Epithelial cell of proximal tubule (primary cell): ENCODE measurements around the gene ZSCAN16. TPM values are rescaled to one million over a fixed set of nuclear protein-coding genes. Genes with fewer than 3 reads are reported as not detected.
"Not testable (repeated sequence)": the region's sequence is repeated elsewhere in the genome, so short reads cannot be mapped to it uniquely, and the experiment has no call there.

Experiments used
- DNase-seq: peaks from one replicate; pipeline ENCODE4 v3.0.0-alpha.2; 2011; ENCODE audit warnings: low read depth
- H3K4me3 ChIP-seq: 2 replicates; pipeline ENCODE4 v1.5.1; 2011; ENCODE audit warnings: low read depth, mild to moderate bottlenecking, low read length
- total RNA-seq: library from RNA; depleted of rRNA; stranded (reverse); fragments of >200 nt; gene quantifications from 2 replicates; pipeline ENCODE4 v1.2.3, GENCODE V29; 2015
- TF ChIP-seq, protein P1 (sequence below): conservative IDR thresholded peaks from 2 replicates; pipeline ENCODE4 v1.5.1; 2012; ENCODE audit warnings: low read depth, mild to moderate bottlenecking, low read length

Gene ZSCAN16
- 6.7 and 7.4 TPM in 2 replicates for total RNA-seq

DNA sequence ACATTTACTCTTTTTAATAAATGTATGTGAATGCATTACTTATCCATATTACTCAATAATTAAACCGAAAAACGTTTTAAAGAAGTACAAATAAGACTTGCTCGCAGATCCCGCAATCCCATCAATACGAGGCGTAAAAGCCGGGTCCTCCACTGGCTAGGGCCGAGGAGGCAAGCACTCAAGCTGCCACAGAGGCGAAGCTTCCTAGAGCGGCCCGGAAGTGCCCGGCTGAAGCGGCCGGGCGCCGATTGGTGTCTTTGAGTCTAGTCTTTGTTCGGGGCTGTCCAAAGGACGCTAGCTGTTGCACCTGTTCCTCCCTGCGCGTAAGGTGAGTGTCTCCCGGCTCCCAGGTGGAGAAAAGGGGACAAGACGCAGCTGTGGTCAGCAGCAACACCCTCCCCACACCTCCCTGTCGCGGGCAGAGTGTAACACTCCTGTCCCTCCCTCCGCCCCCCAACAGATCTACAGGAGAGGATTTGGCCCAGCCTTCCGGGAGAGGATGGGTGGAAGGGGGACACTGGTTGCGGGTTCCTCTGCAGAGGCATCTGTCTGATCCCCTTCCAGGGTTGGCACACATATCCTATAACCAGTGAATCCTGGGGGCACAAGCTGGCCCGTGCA lies at the start of gene ZSCAN16:
ZSCAN16 (plus strand) TSS at position 260 of the 621 bp plus-strand sequence. CDS start 835 bp downstream, outside the sequence.
- DNase-seq: no peak
- peak within 1 kb of the TSS; percentile 96 for H3K4me3 ChIP-seq
- TF ChIP-seq, protein P1, sequence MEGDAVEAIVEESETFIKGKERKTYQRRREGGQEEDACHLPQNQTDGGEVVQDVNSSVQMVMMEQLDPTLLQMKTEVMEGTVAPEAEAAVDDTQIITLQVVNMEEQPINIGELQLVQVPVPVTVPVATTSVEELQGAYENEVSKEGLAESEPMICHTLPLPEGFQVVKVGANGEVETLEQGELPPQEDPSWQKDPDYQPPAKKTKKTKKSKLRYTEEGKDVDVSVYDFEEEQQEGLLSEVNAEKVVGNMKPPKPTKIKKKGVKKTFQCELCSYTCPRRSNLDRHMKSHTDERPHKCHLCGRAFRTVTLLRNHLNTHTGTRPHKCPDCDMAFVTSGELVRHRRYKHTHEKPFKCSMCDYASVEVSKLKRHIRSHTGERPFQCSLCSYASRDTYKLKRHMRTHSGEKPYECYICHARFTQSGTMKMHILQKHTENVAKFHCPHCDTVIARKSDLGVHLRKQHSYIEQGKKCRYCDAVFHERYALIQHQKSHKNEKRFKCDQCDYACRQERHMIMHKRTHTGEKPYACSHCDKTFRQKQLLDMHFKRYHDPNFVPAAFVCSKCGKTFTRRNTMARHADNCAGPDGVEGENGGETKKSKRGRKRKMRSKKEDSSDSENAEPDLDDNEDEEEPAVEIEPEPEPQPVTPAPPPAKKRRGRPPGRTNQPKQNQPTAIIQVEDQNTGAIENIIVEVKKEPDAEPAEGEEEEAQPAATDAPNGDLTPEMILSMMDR: no peak

DNA sequence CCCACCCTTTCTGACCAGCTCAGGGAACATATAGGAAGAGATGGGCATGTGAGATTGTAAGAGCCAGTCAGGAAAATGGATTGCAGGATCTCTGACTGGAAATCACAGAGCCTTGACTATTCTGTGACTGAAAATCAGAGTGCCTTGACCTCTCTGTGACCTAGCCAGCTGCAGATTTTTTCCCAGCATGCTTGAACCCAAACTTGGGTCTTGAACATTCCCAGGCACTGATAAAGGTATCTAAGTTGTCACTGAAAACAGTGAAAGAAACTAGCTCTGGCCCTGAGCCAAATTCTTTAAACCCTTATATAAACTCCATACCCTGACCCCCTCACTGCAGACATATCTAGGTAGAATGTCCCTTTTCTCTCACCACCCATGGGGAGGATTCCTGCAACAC lies 46.4 kb upstream of the ZSCAN16 start:
- TF ChIP-seq, protein P1: no peak
- H3K4me3 ChIP-seq: no peak overlapping the region
- DNase-seq: no peak

DNA sequence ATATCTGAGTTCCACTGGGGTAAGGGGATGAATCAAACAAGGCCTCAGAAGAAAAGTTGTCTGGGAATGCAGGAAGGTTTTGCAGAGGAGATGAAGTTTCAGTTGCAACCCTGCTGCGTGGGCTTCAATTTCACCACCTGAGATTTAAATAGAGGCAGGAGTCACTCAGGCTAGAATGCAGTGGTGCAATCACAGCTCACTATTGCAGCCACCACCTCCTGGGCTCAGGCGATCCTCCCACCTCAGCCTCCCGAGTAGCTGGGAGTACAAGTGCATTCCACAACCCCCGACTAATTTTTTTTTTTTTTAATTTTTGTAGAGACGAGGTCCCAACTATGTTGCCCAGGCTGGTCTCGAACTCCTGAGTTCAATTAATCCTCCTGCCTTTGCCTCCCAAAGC lies 45.6 kb upstream of the ZSCAN16 start:
- DNase-seq: no peak
- TF ChIP-seq, protein P1: no peak
- H3K4me3 ChIP-seq: no peak overlapping the region

- peak within 1 kb of the TSS; percentile 100 for H3K4me3 ChIP-seq
- not testable (repeated sequence) for DNase-seq
Measured at GRCh38 chr6:28080381-28080630, 44.1 kb upstream of the ZSCAN16 start, which contains the start of gene ZNF165. ZNF165 (plus strand) TSS chr6:28080568; CDS start chr6:28085481, 4,913 bp downstream.

DNA sequence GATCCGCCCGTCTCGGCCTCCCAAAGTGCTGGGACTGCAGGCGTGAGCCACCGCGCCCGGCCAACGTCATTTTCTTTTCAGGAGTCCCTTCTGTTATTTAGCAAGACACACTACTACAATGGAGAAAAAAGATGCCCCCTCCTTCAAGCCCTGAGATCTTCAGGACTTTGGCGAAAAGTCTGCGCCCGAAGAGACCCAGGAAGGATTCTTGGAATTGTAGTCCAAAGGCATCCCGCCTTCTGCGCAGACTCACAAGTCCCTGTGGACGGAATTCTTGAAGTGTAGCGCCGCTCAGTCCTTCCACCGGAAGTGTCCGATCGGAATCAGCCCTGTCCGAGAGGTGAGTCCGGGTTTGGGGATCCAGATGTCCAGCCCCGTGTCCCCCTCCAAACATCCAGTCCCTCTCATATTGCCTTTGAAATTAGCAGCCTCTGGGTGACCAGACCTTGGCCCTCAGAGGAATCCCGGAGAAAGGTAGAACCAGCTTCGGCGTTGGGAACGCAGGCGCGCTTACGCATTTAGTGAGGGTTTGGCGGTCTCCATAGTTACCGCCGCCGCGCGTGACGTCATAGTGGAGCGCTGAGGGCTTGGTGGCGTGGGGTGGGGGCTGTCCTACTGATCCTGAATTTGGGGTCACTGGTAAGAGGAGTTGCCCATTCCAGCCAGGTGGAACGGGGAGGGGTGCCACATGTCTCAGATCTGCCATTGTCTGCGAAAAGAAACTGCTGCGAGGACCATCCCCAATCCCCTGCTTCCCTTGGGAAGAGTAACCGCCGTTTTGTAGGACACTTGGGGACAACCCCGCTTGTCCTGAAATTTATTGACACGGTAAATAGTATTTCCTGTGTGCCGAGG lies 43.6 kb upstream of the ZSCAN16 start:
- TF ChIP-seq, protein P1: no peak
- H3K4me3 ChIP-seq: peak overlapping the region; percentile 100
- DNase-seq: peak; percentile 86

DNA sequence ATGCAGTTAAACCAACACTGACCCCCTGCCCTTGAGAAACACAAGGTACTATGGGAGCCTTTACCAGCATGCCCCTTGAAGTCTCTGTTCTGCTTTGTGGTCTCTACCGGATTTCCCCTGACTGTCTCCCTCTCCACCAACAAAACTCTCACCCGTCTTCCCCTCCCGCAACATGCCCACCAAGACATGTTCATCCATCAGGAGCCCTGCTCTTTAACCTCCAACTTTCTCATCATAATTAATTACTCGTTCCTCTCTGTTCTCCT lies 43.0 kb upstream of the ZSCAN16 start:
- TF ChIP-seq, protein P1: no peak
- peak overlapping the region; percentile 100 for H3K4me3 ChIP-seq
- no peak for DNase-seq

DNA sequence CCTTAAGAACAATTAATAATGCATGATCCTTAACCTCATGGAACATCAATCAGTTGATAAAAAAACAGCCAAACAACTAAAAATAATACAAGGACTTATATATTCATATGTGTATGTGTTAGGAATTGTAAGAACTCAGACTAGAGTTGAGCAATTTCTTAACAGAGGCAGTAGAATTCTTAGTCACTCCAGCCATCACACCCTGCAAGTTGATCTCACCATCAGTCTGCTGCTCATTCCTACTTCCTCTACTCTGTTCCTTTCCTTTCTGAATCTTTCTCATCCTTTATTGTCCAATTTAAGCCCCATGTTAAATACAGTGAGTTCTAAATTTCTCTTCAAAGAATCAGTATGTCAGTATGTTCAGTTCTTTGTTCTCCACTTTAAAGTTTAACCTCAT lies 41.5 kb upstream of the ZSCAN16 start:
- no peak overlapping the region for H3K4me3 ChIP-seq
- DNase-seq: no peak
- TF ChIP-seq, protein P1: no peak
